GM19324 (cell line): ENCODE measurements around the gene ALG2.

Experiments
- ATAC-seq: cut with Tn5 transposase; IDR thresholded peaks from one replicate; pipeline ENCODE4 v1.9.1; 2021; ENCODE audit warnings: mild to moderate bottlenecking, moderate library complexity; ENCODE audit not compliant: unreplicated experiment, low FRiP score

ALG2 gene

GRCh38 chr9:99176527-99177013 is 45.2 kb downstream of the ALG2 start:
- no peak for ATAC-seq

GRCh38 chr9:99173570-99174504 is 47.9 kb downstream of the ALG2 start:
- no peak for ATAC-seq

- ATAC-seq, result no peak
These were observed 49.3 kb downstream of the ALG2 start for GRCh38 chr9:99172124-99173091.

GRCh38 chr9:99171225-99172123 is 50.3 kb downstream of the ALG2 start:
- no peak for ATAC-seq

GRCh38 chr9:99169982-99170761 is 51.6 kb downstream of the ALG2 start:
- ATAC-seq, result no peak

GRCh38 chr9:99169086-99169485 is 52.7 kb downstream of the ALG2 start:
- ATAC-seq, result no peak

- ATAC-seq, result no peak
These were observed 54.0 kb downstream of the ALG2 start for GRCh38 chr9:99167694-99168093.

GRCh38 chr9:99167119-99167518 is 54.6 kb downstream of the ALG2 start:
- ATAC-seq, result no peak
